ENCODE results near the gene COMT. TPM values are rescaled to one million over a fixed set of nuclear protein-coding genes. Genes with fewer than 3 reads are reported as not detected.
A peak's percentile ranks its signal among the peaks of the same experiment; 100 is the strongest.

COMT gene
- total RNA-seq, 1 donor from 2014 or later = 186 TPM

DNA sequence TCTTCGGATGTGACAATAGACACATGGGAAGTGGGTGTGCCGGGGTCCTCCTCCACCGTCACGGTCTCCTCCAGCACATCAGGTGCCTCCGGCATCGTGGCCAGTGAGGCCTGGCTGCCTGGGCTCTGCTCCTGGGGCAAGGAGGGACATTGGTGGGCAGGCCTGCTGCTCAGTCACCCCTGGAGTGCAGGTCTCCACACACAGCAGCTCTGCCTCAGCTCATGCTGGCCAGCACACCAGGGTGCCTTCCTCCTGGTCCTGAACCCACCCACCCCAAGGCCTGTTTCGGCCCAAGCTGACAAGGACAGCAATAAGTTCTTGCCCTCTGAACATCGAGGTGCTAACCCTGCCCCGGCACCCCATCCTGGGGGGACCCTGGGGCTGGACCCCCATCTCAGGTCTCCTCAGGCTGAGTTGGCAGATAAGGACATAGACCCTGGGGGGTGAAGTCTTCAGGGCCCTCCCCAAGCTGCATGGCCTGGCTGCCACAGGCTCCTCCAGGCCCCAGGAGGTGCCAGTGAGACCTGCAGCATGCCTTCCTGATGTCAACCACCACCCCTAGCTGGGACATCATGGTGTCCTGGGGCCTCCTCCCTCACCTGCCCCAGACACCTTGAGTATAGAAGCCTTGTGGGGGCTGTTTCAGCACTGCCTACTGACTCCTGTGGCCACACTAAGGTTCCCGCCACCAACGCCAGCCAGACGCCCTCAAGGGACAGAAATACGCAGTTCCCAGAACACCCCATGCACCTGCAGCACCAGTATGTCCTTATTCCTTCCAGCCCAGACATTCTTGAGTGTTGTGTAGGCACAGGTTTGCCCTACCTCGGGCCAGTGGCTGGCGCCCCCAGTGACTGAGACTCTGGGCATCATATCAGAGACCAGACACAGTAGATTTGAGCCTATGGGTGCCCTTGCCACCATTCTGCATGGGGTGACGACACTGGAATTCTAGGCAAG is 40.7 kb downstream of the COMT start:
- Mint-ChIP-seq H3K9me3 (ENCODE audit: low read depth) (no peaks in the 10 kb centered on the region), H3K36me3 (ENCODE audit: low read depth) (peaks cover 6% of the 10 kb centered on the region), H3K27me3 (ENCODE audit: low read depth) (no peaks in the 10 kb centered on the region), H3K4me1 (ENCODE audit: low read depth) (peaks cover 29% of the 10 kb centered on the region), H3K4me3 (ENCODE audit: unreplicated experiment) (no peak overlapping the region), H3K27ac (ENCODE audit: unreplicated experiment) (no peak overlapping the region)
- peak; percentile 91 for DNase-seq (ENCODE audit: low spot score)
- TF ChIP-seq CTCF (IDR thresholded peaks at IDR 0.05) = no peak

GRCh38 chr22:19982991-19983578 is 41.5 kb downstream of the COMT start:
- TF ChIP-seq CTCF (IDR thresholded peaks at IDR 0.05) = no peak
- H3K27ac Mint-ChIP-seq (ENCODE audit: unreplicated experiment) = no peak overlapping the region
- peaks cover 29% of the 10 kb centered on the region for H3K4me1 Mint-ChIP-seq (ENCODE audit: low read depth)
- H3K27me3 Mint-ChIP-seq (ENCODE audit: low read depth) = no peaks in the 10 kb centered on the region
- peaks cover 6% of the 10 kb centered on the region for H3K36me3 Mint-ChIP-seq (ENCODE audit: low read depth)
- peak; percentile 88 for DNase-seq (ENCODE audit: low spot score)
- no peaks in the 10 kb centered on the region for H3K9me3 Mint-ChIP-seq (ENCODE audit: low read depth)
- H3K4me3 Mint-ChIP-seq (ENCODE audit: unreplicated experiment) = no peak overlapping the region

DNA sequence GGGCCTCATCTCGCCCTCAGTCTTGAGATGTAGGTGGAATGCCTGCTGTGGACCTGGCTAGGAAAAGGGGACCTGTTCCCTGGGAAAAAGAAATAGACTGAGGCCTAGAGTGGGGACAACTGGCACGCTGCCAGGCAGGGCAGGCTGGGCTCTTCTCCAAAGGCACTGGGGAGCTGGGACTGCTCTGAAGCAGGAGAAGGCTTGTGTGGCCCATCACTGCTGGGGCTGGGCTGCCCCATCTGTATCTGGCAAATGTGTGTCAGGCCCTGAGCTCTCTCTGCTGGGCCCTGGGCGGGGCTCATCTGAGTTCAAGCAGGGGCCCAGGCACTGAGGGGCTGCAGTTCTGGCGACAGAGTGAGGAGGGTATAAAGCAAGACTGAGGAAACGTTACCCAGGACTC is 42.2 kb downstream of the COMT start:
- peak; percentile 65 for DNase-seq (ENCODE audit: low spot score)
- peaks cover 6% of the 10 kb centered on the region for H3K36me3 Mint-ChIP-seq (ENCODE audit: low read depth)
- peaks cover 29% of the 10 kb centered on the region for H3K4me1 Mint-ChIP-seq (ENCODE audit: low read depth)
- H3K9me3 Mint-ChIP-seq (ENCODE audit: low read depth) = no peaks in the 10 kb centered on the region
- no peak for TF ChIP-seq CTCF (IDR thresholded peaks at IDR 0.05)
- no peak overlapping the region for H3K4me3 Mint-ChIP-seq (ENCODE audit: unreplicated experiment)
- H3K27ac Mint-ChIP-seq (ENCODE audit: unreplicated experiment) = peak overlapping the region; percentile 59
- H3K27me3 Mint-ChIP-seq (ENCODE audit: low read depth) = no peaks in the 10 kb centered on the region

- no peak for TF ChIP-seq CTCF (IDR thresholded peaks at IDR 0.05)
- no peaks in the 10 kb centered on the region for H3K9me3 Mint-ChIP-seq (ENCODE audit: low read depth)
- peaks cover 4% of the 10 kb centered on the region for H3K36me3 Mint-ChIP-seq (ENCODE audit: low read depth)
- peak; percentile 89 for DNase-seq (ENCODE audit: low spot score)
- peak overlapping the region; percentile 31 for H3K4me3 Mint-ChIP-seq (ENCODE audit: unreplicated experiment)
- no peaks in the 10 kb centered on the region for H3K27me3 Mint-ChIP-seq (ENCODE audit: low read depth)
- H3K4me1 Mint-ChIP-seq (ENCODE audit: low read depth) = peaks cover 29% of the 10 kb centered on the region
- no peak overlapping the region for H3K27ac Mint-ChIP-seq (ENCODE audit: unreplicated experiment)
Measured at GRCh38 chr22:19984201-19984753, 42.7 kb downstream of the COMT start.

All from chondrocyte (in vitro differentiated cells).